DLD1 (cell line): ENCODE results near the gene AMBP.

Experiments
- in situ Hi-C: cut with HindIII; loops from 2 replicates; pipeline ENCODE4 v1.10.0; 2017; ENCODE audit warnings: low sequenced_read_pairs

AMBP gene

GRCh38 chr9:114035221-114035844 lies 42.8 kb downstream of the AMBP start:
- in situ Hi-C loops = no loop called here

DNA sequence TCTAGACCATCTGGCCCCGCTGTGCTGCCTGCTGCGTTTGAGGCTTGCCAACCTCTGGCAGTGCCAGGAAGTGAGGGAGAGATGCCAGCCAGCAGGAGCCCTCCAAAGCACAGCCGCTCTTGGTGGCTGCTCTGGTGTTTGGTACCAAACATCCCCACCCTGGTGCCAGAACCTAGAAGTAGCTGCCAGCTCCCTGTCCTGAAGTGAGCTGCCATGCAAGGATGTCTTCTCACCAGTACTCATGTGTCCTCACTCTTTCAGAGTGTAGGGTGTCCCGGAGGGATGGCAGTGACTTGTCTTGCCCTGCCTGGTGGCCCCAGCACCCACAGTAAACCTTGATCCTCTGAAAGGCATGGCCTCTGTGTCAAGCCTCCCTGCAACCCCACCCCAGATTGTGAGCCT lies 43.4 kb downstream of the AMBP start:
- in situ Hi-C loops = no loop called here

DNA sequence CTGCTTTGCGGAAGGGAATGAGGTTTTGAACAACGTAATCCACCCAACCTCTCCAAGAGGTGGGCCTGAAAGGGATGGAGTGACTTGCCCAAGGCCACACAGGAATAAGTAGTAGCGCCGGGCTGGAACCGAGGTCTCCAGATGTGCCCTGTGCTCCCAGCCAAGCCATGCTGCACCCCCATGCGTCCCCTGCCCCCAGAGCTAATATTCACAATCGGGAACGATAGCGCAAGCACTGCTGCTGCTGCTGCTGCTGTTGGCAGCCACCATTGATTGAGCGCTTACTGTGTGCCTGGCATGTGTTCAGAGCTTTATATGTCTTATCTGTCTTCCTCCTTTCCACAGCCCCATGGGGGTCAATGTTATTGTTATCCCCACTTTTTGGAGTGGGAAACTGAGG lies 43.9 kb downstream of the AMBP start:
- in situ Hi-C loops = no loop called here

DNA sequence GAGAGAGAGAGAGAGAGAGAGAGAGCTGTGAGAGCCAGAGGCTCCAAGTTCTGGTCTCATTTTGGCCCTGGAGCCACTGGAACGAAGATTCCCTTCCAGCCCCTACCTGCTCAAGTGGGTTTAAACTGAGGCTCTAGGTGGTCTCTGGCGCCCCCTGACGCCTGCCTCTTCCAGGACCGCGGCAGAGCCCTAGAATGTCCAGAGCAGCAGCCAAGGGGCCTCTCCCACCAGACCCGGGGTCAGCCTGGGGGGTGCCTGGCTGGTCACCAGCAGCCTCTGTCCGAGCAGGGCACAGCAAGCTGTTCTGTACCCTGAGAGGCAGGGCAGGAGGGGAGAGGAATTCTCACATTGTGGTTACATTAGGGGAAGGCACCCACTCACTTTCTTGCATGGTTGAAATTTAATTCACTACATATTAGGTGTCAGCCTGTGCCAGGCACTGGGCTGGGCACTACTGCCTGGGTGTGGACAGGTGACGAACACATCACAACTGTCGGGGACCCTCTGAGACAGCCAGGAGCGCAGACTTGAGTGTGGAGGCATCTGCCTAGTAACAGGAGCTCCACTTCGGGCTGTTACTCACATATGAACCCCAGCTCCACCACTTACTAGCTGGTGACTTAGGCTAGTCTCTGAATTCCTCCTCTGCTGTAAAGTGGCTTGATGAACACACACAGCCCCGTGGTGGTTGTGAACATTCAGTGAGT lies 44.5 kb downstream of the AMBP start:
- in situ Hi-C loops = no loop called here

DNA sequence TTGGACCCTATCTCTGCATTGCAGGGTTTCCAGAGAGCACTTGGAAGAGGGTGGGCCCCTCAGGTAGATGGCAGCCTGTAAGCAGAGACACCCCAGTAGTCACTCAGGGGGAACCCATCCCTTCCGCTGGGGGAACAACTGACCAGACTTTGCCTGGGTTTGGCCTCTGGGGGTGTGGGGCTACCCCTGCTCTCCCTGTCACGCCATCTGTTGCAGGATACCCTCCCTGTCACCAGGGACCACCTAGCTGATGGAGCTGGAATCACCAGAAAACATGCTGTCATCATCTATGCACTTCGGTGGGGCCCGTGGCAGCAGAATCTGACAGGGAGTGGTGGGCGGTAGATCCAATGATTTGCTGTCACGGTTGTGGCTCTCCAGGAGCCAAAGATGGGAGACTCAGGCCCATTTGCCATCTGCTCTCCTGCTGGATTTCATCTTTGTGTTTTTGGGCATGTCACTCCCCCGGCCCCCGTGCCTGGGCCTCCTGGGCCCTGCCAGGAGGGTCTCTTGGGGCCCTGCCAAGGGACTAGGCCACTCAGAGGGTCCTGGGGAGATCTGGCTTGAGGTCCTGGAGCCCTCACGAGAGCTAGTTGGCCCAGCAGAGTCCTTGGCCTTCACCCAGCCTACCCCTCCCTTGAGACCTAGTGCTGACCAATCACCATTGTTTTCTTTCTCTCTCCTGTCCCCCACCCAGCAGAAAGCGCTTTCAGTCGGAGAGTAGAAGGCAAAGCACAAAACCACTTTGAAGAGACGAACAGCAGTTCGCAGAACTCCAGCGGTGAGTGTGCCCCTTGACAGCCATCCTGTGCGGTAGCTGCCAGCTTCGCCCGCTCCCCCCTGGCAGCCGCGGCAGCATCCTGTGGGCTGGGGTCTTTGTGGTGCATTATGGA lies 45.9 kb downstream of the AMBP start:
- in situ Hi-C loops = no loop called here

DNA sequence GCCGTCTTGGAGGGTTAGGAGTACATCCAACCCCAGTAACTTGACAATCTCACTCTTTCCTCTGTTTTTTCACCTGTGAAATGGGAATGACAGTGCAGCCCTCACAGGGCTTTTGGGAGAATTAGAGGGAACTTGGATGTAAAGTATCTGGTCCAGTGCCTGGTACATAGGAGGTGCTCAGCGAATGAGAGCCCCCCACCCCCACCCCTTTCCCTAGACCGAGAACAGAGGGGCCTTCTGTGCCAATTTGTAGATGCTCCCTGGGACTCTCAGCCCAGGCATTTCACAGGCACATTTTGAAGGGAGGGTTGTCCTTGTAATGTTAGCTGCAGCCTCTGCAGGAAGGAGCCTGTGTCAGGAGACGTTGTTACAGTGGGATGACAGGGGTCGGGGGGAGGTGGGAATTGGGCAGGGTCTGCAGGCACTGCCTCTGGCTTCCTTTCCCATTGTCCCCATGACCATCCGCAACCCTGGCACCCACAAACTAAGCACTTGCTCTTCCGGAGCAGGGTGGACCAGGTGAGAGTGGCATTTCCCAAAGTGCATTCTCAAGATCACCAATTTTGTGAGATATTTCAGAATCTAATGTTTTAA lies 47.0 kb downstream of the AMBP start:
- in situ Hi-C loops = no loop called here

- in situ Hi-C loops = no loop called here
Observed at GRCh38 chr9:114030364-114030763, 47.7 kb downstream of the AMBP start.

- in situ Hi-C loops = no loop called here
Observed at GRCh38 chr9:114029311-114030170, 48.6 kb downstream of the AMBP start.

GRCh38 chr9:114028646-114029045 lies 49.5 kb downstream of the AMBP start:
- in situ Hi-C loops = no loop called here

GRCh38 chr9:114027863-114028465 lies 50.1 kb downstream of the AMBP start:
- in situ Hi-C loops = no loop called here

- in situ Hi-C loops = no loop called here
Observed at GRCh38 chr9:114027159-114027862, 50.8 kb downstream of the AMBP start.

DNA sequence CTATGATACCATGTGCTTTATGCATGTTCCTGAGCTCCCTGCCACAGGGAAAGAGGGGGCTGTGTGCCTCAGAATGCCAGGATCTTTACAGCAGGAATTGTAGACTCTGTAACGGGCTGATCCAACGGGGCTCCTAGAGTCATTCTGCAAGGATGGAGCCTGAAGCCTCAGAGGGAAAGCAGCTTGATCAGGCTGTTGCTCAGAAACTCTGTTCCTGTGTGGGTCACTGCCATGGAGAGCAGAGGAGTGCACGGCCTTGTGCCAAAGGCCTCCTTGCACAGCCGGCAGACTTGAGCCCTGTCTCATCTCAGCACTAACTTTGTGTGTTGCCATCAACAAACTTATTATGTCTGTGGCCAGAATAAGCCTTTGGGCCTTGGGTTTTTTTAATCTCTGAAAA lies 51.8 kb downstream of the AMBP start:
- in situ Hi-C loops = no loop called here

- in situ Hi-C loops = no loop called here
Observed at GRCh38 chr9:114025760-114026159, 52.3 kb downstream of the AMBP start.

DNA sequence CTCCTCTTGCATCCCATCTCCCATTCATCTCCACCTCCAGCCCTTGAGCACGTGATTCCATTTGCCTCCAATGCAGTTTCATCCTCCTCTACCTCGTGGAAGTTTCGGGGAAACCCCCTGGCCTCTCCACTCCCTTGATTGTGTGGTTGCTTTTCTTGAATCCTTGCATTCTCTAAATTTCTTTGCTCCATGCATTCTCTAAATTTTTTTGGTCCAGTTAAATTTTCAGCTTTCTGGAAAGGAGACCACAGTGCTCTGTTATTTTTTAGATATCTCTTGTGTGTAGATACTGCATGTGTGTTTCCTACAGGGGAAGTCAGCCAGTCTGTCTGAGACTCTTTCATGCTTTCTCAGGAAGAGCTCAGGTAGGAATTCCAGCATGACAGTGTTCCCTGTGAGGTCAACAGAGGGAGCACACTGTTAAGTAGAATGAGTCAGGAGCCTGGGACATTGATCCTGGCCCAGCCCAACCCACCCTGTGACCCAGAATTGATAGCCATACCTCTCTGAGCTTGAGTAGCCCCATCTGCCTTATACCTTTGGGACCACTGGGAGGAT lies 52.8 kb downstream of the AMBP start:
- in situ Hi-C loops = no loop called here

DNA sequence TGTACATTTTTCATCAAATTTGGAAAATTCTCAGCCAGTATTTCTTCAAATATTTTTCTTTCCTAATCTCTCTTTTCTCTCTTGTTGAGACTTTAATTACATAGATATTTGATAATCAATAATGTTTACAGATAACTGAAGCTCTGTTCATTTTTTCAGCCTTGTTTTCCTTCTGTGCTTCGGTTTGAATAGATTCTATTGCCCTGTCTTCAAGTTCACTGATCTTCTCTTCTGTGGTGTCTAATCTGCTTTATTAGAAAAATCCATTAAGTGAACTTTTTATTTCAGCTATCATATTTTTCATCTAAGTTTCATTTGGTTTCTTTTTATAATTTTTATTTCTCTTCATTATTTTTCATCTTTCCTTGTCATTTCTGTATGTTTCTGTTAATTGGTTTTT lies 54.1 kb downstream of the AMBP start:
- in situ Hi-C loops = no loop called here

- in situ Hi-C loops = no loop called here
Observed at GRCh38 chr9:114021578-114021977, 56.5 kb downstream of the AMBP start.

GRCh38 chr9:114017741-114018715 lies 60.1 kb downstream of the AMBP start:
- in situ Hi-C loops = no loop called here
